HepG2 (cell line): ENCODE measurements around the gene DLX5. TPM values are rescaled to one million over a fixed set of nuclear protein-coding genes. Genes with fewer than 3 reads are reported as not detected.

Source experiments
- ATAC-seq: fragments of 200-7000 bp; cut with Tn5 transposase; 3 replicates; pipeline ENCODE4 v1.9.1; 2020; ENCODE audit warnings: mild to moderate bottlenecking, moderate library complexity
- BruUV-seq: library from RNA; stranded (reverse); fragments of 400-500 nt; replicated peaks from 2 replicates; lab custom pipeline; 2021; lab: Mats Ljungman, UMichigan
- CTCF ChIA-PET: fragments of 300-600 bp; formaldehyde crosslinking; extraction: SDS; loops from one replicate; lab custom pipeline; 2021; ENCODE audit warnings: low total read pairs, inconsistent platforms, low intra/inter-chr PET ratio; lab: Yijun Ruan, JAX
- POLR2A ChIA-PET: fragments of 350-600 bp; sonication (Branson Sonifier 250); formaldehyde crosslinking; loops from one replicate; lab custom pipeline; 2020; ENCODE audit warnings: antibody characterized with exemption, inconsistent platforms; lab: Yijun Ruan, JAX
- DNase-seq: peaks from one replicate; pipeline ENCODE4 v3.0.0-alpha.2; 2015; ENCODE audit warnings: low spot score
- FAIRE-seq: peaks from 3 replicates; lab custom pipeline; 2011; peaks lifted over from hg19 to GRCh38; lab: Jason Lieb, UNC
- H2AFZ ChIP-seq: one replicate; pipeline ENCODE4 v1.6.1; 2011; ENCODE audit warnings: low read length, inconsistent platforms
- H3K27ac ChIP-seq: fragments of 300-600 bp; 3 replicates; pipeline ENCODE4 v1.8.0; 2011; ENCODE audit warnings: mixed run types, mild to moderate bottlenecking, mixed read lengths, low read length, inconsistent platforms; ENCODE audit not compliant: insufficient read depth; ENCODE audit errors: extremely low read length
- H3K27me3 ChIP-seq, 2 experiments: fragments of 200-600 bp in 1 of 2; 2 replicates in 1 of 2; 3 replicates in 1 of 2; pipeline versions ENCODE4 v1.6.0 to v1.8.0; 2011; ENCODE audit warnings: low read length in 2 of 2, mild to moderate bottlenecking in 2 of 2, moderate library complexity in 2 of 2, inconsistent platforms in 1 of 2; ENCODE audit not compliant: insufficient read depth in 2 of 2, control insufficient read depth in 1 of 2
- H3K36me3 ChIP-seq, 2 experiments: fragments of 200-600 bp in 1 of 2; replicated peaks in 1 of 2; 2 replicates in 1 of 2; 3 replicates in 1 of 2; pipeline versions ENCODE4 v1.5.1 to v1.8.0; 2011; ENCODE audit warnings: low read length in 2 of 2, inconsistent platforms in 1 of 2; ENCODE audit not compliant: insufficient read depth in 2 of 2, control insufficient read depth in 1 of 2
- H3K4me1 ChIP-seq: 2 replicates; pipeline ENCODE4 v1.5.1; 2012; ENCODE audit warnings: low read length, inconsistent platforms; ENCODE audit not compliant: insufficient read depth
- H3K4me2 ChIP-seq: 2 replicates; pipeline ENCODE4 v1.6.0; 2011; ENCODE audit warnings: low read depth, low read length, inconsistent platforms
- H3K4me3 ChIP-seq, 3 experiments: fragments of 200-600 bp in 1 of 3; sonication (generic), shearing (Covaris generic) in 1 of 3; replicated peaks in 1 of 3; 2 replicates each; pipeline ENCODE4 v1.5.1; 2011 to 2016; ENCODE audit warnings: low read length in 3 of 3, inconsistent platforms in 2 of 3, low read depth in 2 of 3, mild to moderate bottlenecking in 2 of 3, control low read depth in 1 of 3, mixed read lengths in 1 of 3; ENCODE audit not compliant: insufficient read depth in 1 of 3
- H3K79me2 ChIP-seq: one replicate; pipeline ENCODE4 v1.6.1; 2011; ENCODE audit warnings: low read length, inconsistent platforms; ENCODE audit not compliant: insufficient read depth
- H3K9ac ChIP-seq: 2 replicates; pipeline ENCODE4 v1.6.0; 2011; ENCODE audit warnings: mild to moderate bottlenecking, low read depth, low read length, inconsistent platforms; ENCODE audit not compliant: insufficient read depth
- H3K9me3 ChIP-seq: 2 replicates; pipeline ENCODE4 v1.5.1; 2012; ENCODE audit warnings: mild to moderate bottlenecking, low read length
- H4K20me1 ChIP-seq: 2 replicates; pipeline ENCODE4 v1.6.0; 2011; ENCODE audit warnings: inconsistent platforms, mild to moderate bottlenecking, low read length, moderate library complexity; ENCODE audit not compliant: insufficient read depth
- BCLAF1 ChIP-seq: fragments of 450-650 bp; IDR thresholded peaks from 2 replicates; pipeline ENCODE4 v1.6.1; 2017; ENCODE audit warnings: mild to moderate bottlenecking
- HNF1B ChIP-seq: sonication (generic); formaldehyde crosslinking; IDR thresholded peaks from 2 replicates; pipeline ENCODE4 v1.5.1; 2020; ENCODE audit warnings: mild to moderate bottlenecking, moderate library complexity, missing genetic modification reagents
- MBNL3 ChIP-seq: fragments of 250-450 bp; sonication (Bioruptor Pico); conservative IDR thresholded peaks from 2 replicates; pipeline ENCODE4 v1.8.0; 2022; ENCODE audit warnings: mild to moderate bottlenecking, inconsistent platforms
- ZNF263 ChIP-seq: sonication (generic); formaldehyde crosslinking; IDR thresholded peaks from 2 replicates; pipeline ENCODE4 v1.4.0; 2020; ENCODE audit warnings: missing genetic modification reagents
- ZNF564 ChIP-seq: sonication (generic); formaldehyde crosslinking; IDR thresholded peaks from 2 replicates; pipeline ENCODE4 v1.8.1; 2023; ENCODE audit warnings: mild to moderate bottlenecking, missing genetic modification reagents
- WGBS: methylation state at CpG from one replicate; pipeline ENCODE4 v1.1.6; 2017; ENCODE audit warnings: low lambda C conversion rate; 5-methylcytosine and 5-hydroxymethylcytosine counted together
- in situ Hi-C: cut with HindIII; loops from 2 replicates; pipeline ENCODE4 v1.10.0; 2017; ENCODE audit warnings: low pct_unique_long_range_greater_than_20kb; ENCODE audit not compliant: extremely low pct_ligation_motif_present
- intact Hi-C: fragments of 100-400 bp; cut with micrococcal nuclease; formaldehyde crosslinking; loops from one replicate; pipeline ENCODE4 v1.10.0; 2022; ENCODE audit not compliant: unreplicated experiment
- polyA plus RNA-seq, 8 experiments: library from polyadenylated mRNA; depleted of rRNA in 3 of 8; stranded (reverse) in 7 of 8; unstranded in 1 of 8; fragments of >200 nt; fragmentation: Illumina TruSeq in 4 of 8; extraction: Trizol in 4 of 8; gene quantifications; 2 replicates each; pipeline versions ENCODE4 v1.2.1 to v1.2.3, GENCODE V29; 2011 to 2016; ENCODE audit warnings: low read depth in 4 of 8, missing spikeins in 1 of 8, mixed read lengths in 1 of 8; ENCODE audit not compliant: insufficient read depth in 1 of 8
- total RNA-seq, 5 experiments: library from RNA; depleted of rRNA; stranded (reverse); fragments of >200 nt; fragmentation: Illumina TruSeq; extraction: Trizol; gene quantifications; 2 replicates each; pipeline ENCODE4 v1.2.3, GENCODE V29; 2016; ENCODE audit warnings: low read depth in 1 of 5

DLX5 gene
- total and polyA plus RNA-seq, 2 of the 13 experiments (the other 11 are each of a cell fraction or from before 2014, with no cell fraction given) = not detected

GRCh38 chr7:97015756-97016380 lies 8.8 kb downstream of the DLX5 start (continued):
- no peak for TF ChIP-seq BCLAF1
- TF ChIP-seq HNF1B (CRISPR knock-in tag) = 0 out of 2 replicates have a peak, but pooled peaks have one; percentile 24
- no peak for TF ChIP-seq MBNL3 (CRISPR knock-in tag)

GRCh38 chr7:97015279-97015678 lies 9.4 kb downstream of the DLX5 start:
- H3K79me2 ChIP-seq = no peaks in the 10 kb centered on the region
- no peaks in the 10 kb centered on the region for H4K20me1 ChIP-seq
- DNase-seq = no peak
- CTCF ChIA-PET = no interaction called here
- H3K36me3 ChIP-seq = peaks cover 0 to 1% of the 10 kb centered on the region in 2 experiments; a peak in 2 of 5 replicates
- H3K27ac ChIP-seq = no peak overlapping the region
- TF ChIP-seq ZNF564 (no peak), ZNF263 (CRISPR knock-in tag) (peak; percentile 61; the same call in 1 of the 2 replicates)
- TF ChIP-seq, all 625 proteins: peak for 1
- no TSS peak for BruUV-seq
- no peaks in the 10 kb centered on the region for H3K9me3 ChIP-seq
- FAIRE-seq = no peak
- 60% methylated on average over 3 of the region's 3 CpGs for WGBS
- POLR2A ChIA-PET = interaction anchor here (0.8 to 6.6 kb wide), 3 partner anchors 9 to 589 kb away, joined by 3 to 163 read pairs (median 3); partner anchors contain the start of gene DLX6
- ATAC-seq = no peak
- peaks cover 26% of the 10 kb centered on the region for H3K4me1 ChIP-seq
- in situ Hi-C loops = loop anchor here (25.0 kb wide), 1 partner anchor 703 kb away; the partner anchor contains the start of gene SLC25A13
- no peaks in the 10 kb centered on the region for H3K27me3 ChIP-seq
- intact Hi-C loops = loop anchor here (5.0 kb wide), 2 partner anchors 63 to 308 kb away; partner anchors contain the start of gene SEM1
- H3K4me2 ChIP-seq = peak overlapping the region; percentile 94; the same call in 1 of the 2 replicates
- no peak overlapping the region for H2AFZ ChIP-seq
- no peak overlapping the region; a peak in 1 of 6 replicates for H3K4me3 ChIP-seq
- H3K9ac ChIP-seq = no peak overlapping the region
